Gastrocnemius medialis (tissue), 4 donors: ENCODE results near the gene HECA.

ENCODE experiments used
- CTCF ChIP-seq, 5 experiments: fragments of 450-650 bp in 3 of 5; fragments of 200-600 bp in 2 of 5; sonication (generic) in 2 of 5; IDR thresholded peaks in 4 of 5; conservative IDR thresholded peaks in 1 of 5; 1 replicate in 4 of 5; 2 replicates in 1 of 5; pipeline ENCODE4 v1.5.1; 2016 to 2019; ENCODE audit warnings: antibody characterized with exemption in 5 of 5, mild to moderate bottlenecking in 3 of 5, moderate library complexity in 3 of 5
- POLR2A ChIP-seq, 2 donors: fragments of 450-650 bp; IDR thresholded peaks; one replicate each; pipeline ENCODE4 v1.6.1; 2017; ENCODE audit warnings: antibody characterized with exemption in 2 of 2, mild to moderate bottlenecking in 2 of 2, moderate library complexity in 2 of 2

GRCh38 chr6:139107051-139107450 lies 27.8 kb upstream of the HECA start:
- no peak for TF ChIP-seq CTCF (IDR thresholded peaks at IDR 0.05 in 4 of 5, conservative IDR thresholded peaks at IDR 0.05 in 1 of 5)
- TF ChIP-seq POLR2A (IDR thresholded peaks at IDR 0.05): no peak
